ENCODE data around the gene RSRP1.
"Not testable (repeated sequence)": the region's sequence is repeated elsewhere in the genome, so short reads cannot be mapped to it uniquely, and the experiment has no call there.

DNA sequence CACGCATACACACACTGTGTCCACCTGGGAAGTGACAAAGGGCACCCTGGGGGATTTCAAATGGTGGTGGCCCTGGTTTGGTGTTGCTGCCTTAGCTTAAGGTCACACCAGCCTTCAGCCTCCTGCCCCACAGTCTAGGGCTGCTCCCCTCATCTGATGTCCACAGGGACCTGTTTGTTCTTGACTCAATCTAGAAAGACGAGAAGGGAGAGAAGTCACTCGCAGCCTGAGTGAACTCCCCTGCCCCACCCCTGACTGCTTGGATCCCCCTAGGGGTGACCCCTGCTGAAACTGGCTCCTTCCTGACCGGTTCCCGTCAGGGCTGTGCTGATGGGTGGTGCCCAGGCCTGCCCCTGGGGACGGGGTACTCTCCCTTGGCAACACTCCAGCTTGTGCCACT, 39.9 kb upstream of the RSRP1 start:
- TF ChIP-seq EP300, POLR2AphosphoS5 (IDR thresholded peaks at IDR 0.05): not testable (repeated sequence)
- TF ChIP-seq, protein P1, sequence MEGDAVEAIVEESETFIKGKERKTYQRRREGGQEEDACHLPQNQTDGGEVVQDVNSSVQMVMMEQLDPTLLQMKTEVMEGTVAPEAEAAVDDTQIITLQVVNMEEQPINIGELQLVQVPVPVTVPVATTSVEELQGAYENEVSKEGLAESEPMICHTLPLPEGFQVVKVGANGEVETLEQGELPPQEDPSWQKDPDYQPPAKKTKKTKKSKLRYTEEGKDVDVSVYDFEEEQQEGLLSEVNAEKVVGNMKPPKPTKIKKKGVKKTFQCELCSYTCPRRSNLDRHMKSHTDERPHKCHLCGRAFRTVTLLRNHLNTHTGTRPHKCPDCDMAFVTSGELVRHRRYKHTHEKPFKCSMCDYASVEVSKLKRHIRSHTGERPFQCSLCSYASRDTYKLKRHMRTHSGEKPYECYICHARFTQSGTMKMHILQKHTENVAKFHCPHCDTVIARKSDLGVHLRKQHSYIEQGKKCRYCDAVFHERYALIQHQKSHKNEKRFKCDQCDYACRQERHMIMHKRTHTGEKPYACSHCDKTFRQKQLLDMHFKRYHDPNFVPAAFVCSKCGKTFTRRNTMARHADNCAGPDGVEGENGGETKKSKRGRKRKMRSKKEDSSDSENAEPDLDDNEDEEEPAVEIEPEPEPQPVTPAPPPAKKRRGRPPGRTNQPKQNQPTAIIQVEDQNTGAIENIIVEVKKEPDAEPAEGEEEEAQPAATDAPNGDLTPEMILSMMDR (IDR thresholded peaks at IDR 0.05): not testable (repeated sequence)

All from gastroesophageal sphincter (tissue), 3 donors.